ENCODE results near the gene CCNE1.
A peak's percentile ranks its signal among the peaks of the same experiment; 100 is the strongest.

Gene CCNE1

GRCh38 chr19:29811125-29812079 is at the start of gene CCNE1:
Gene CCNE1 (plus strand): TSS chr19:29811991. CDS start chr19:29812556, 565 bp downstream.
- FAIRE-seq (peak; percentile 96), DNase-seq (ENCODE audit: low spot score) (peak; percentile 100)

DNA sequence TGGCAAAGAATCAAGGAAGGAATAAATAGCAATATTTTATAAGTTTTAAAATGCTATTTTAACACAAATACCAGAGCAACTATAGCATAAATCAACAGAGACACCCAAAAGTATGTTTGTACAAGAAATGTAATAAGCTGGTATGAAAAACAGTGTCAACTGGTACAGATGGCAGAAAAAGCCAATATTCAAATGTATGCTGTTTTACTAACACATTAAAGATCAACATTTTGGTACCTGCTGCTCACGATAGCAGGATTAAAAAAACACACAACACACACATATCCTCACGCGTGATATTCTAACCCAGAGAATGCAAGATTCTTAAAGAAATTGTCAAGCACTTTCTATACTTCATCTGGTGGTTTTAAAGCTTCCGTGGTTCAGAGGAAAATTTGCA is 48.6 kb upstream of the CCNE1 start:
- DNase-seq (ENCODE audit: low spot score): no peak
- FAIRE-seq: no peak

GRCh38 chr19:29764361-29764760 is 47.4 kb upstream of the CCNE1 start:
- FAIRE-seq (peak; percentile 37), DNase-seq (ENCODE audit: low spot score) (no peak)

DNA sequence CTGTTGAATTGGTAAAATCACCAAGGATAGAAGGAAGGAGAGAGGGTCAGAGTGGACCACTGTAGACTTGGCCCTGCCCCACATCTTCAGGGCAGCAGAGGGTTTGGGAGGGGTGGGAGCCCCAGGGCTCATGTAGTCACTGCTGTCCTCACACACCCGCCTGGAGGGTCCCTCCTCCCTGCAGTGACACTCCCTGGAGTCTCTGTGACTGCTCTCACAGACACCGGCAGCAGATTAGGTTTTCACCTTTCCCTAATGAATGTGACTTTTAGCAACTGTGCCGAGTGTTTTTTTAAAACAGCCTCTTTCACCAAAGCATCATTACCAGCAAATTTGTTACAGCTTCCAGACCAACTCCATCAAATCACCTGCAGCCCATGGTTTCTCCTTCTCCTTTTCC is 45.7 kb upstream of the CCNE1 start:
- FAIRE-seq: no peak
- no peak for DNase-seq (ENCODE audit: low spot score)

- no peak for FAIRE-seq
- no peak for DNase-seq (ENCODE audit: low spot score)
These were observed 44.6 kb upstream of the CCNE1 start for GRCh38 chr19:29767039-29767735.

GRCh38 chr19:29768166-29768565 is 43.6 kb upstream of the CCNE1 start:
- DNase-seq (ENCODE audit: low spot score): no peak
- FAIRE-seq: no peak

- DNase-seq (ENCODE audit: low spot score) (no peak), FAIRE-seq (no peak)
These were observed 41.8 kb upstream of the CCNE1 start for GRCh38 chr19:29769997-29770396.

- DNase-seq (ENCODE audit: low spot score): no peak
- FAIRE-seq: peak; percentile 74
These were observed 41.1 kb upstream of the CCNE1 start for GRCh38 chr19:29770648-29771047.

DNA sequence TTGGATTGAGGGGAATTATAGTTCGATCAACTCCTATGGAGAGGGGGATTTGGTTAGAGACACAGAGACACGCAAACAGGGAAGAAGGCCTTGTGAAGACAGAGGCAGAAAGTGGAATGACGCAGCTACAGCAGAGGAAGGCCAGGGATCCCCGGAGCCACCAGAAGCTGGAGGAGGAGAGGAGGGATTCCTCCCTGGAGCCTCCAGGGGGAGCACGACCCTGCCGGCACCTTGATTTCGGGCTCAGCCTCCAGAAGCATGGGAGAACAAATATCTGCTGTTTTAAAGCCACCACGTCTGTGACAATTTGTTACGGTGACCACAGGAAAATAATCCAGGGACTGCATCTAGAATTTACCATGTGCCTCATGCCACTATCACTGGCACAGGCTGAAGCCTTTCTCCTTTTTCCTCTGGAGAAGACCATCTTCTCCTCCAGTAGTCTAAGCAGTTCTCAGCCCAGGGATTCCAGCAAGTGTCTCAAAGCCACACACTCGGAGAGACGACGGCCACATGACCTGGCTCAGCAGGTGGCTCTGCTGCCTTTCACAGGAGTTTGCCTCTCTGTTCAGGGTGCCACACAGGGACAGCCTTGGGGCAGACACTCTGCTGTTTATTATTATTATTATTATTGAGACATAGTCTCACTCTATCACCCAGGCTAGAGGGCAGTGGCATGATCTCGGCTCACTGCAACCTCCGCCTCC is 39.9 kb upstream of the CCNE1 start:
- peak; percentile 85 for DNase-seq (ENCODE audit: low spot score)
- peak; percentile 50 for FAIRE-seq

GRCh38 chr19:29772696-29773095 is 39.1 kb upstream of the CCNE1 start:
- DNase-seq (ENCODE audit: low spot score) (no peak), FAIRE-seq (peak; percentile 92)

DNA sequence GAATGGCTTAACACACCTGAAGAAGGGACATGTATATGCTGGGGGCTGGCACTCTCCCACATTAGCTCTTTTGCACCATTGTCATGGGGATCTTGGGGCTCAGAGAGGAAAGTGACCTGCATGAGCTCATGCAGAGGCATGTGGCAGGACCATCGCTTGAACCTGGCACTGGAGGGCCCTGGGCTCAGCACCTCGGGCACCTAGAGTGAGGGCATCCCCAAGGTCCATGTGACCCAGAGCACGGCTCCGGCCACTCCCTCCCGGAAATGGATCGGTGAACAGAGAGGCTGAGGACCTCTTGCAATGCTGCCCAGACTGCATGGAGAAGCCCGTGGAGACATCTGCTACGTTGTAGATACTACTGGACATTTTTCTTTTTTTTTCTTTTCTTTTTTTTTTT is 38.6 kb upstream of the CCNE1 start:
- FAIRE-seq: no peak
- DNase-seq (ENCODE audit: low spot score): no peak

DNA sequence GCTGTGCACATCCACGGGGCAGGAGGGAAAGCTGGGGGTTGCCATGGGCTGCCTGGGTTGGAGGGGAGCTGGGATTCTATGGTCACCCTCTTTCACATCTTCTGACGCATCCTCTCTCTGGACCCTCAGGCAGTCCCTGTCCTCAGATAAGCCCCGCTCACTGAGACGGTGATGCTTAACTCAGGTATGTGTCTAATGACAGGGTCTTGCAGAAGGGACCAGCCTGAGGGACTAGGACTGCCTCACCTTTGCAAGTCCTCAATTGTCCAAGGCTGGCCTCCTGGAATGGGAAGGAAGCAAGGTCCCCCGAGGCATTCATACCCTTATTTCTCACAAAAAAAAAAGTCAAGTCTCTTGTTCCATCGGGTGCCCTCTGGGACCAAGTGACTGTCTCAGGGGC is 37.7 kb upstream of the CCNE1 start:
- FAIRE-seq (no peak), DNase-seq (ENCODE audit: low spot score) (no peak)

DNA sequence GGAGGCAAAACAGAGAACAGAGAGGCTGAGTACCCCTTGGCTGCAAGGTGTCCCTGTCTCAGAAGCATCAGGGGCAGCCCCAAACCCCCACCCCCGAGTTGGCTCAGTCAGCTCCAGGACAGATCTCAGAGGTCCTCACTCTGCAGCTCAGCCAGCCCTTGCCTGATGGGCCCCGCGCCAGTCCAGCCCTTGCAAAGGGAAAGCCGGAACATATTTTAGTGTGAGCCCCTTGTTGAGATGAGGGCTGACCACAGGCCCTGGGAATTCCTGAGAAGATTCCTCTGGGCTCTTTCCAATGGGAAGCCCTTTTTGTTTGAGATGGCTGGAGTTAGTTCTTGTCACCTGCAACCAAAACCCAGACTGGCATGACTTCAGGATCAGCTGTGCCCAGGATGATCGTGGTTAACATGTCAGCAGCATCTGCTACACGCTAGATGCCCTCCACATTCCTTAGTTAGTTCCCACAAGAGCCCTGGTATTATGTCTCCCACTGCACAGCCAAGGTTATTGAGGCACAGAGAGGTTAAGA is 33.9 kb upstream of the CCNE1 start:
- DNase-seq (ENCODE audit: low spot score): no peak
- peak; percentile 71 for FAIRE-seq

GRCh38 chr19:29779921-29780320 is 31.9 kb upstream of the CCNE1 start:
- no peak for FAIRE-seq
- no peak for DNase-seq (ENCODE audit: low spot score)

- DNase-seq (ENCODE audit: low spot score) (no peak), FAIRE-seq (peak; percentile 77)
These were observed 30.2 kb upstream of the CCNE1 start for GRCh38 chr19:29781386-29782259.

GRCh38 chr19:29782260-29782580 is 29.6 kb upstream of the CCNE1 start:
- DNase-seq (ENCODE audit: low spot score) (no peak), FAIRE-seq (no peak)

DNA sequence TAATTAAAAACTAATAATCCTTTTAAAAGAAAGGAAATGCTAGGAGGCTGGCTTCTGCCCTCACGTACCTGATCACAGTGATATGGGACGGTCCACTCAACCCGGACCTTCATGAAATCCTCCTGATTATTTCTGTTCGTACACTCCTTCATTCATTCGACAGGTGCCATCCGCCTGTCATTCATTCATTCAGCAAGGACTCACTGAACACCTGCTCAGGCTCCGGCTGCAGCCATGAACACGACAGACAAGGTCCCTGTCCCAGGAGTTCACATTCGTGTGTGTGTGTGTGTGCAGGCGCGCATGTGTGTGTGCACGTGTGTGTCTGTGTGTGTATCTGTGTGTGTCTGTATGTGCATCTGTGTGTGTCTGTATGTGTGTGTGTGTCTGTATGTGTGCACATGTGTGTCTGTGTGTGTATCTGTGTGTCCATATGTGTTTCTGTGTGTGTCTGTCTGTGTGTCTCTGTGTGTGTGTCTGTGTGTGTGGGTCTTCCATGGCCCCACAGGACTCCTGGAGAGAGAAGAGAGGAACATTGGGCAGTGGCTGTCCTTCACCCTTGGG is 28.1 kb upstream of the CCNE1 start:
- peak; percentile 96 for FAIRE-seq
- DNase-seq (ENCODE audit: low spot score): no peak

- DNase-seq (ENCODE audit: low spot score) (no peak), FAIRE-seq (peak; percentile 93)
These were observed 27.1 kb upstream of the CCNE1 start for GRCh38 chr19:29784598-29785223.

DNA sequence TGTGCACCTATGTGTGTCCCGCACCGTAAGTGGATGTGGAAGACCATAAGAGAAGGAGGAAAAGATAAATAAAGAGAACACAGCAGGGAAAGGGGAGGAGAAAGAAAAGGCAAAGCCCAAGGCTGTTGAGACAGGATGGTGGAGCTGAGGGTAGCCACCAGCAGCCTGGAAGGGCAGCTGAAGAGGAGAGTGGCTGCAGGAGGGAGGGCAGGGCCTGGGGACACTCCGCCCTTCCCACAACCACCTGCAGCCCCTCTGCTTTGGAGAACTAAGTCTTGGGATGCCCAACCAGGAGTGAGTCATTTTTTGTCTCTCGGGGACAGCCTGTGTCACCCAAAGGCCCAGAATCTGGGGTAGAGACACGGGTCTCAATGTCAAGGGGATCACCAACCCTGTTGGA is 26.4 kb upstream of the CCNE1 start:
- FAIRE-seq: no peak

More for the DNA sequence above, 26.4 kb upstream of the CCNE1 start:
- no peak for DNase-seq (ENCODE audit: low spot score)
